ENCODE results near the gene KIF13A. TPM values are rescaled to one million over a fixed set of nuclear protein-coding genes. Genes with fewer than 3 reads are reported as not detected.
A peak's percentile ranks its signal among the peaks of the same experiment; 100 is the strongest.

KIF13A gene
- total RNA-seq, 1 donor from 2014 or later = 29.0 TPM

DNA sequence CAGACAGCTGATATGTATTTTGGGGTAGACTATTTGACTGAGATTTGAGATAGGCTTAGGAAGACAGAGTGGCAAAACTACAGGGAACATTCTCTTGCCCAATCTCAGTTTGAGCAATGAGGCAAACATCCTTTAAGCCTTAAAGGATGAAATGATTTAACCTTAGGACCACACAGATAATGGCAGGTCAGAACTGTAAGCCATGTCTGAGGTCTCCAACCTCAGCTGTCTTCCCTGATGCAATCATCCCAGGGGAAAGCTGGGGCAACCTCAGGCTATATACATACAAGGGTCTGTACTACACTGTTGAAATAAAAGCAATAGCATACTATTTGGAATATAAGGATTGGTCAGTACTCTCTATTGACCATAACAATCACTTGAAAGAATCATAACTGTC is 196.9 kb downstream of the KIF13A start:
- H3K4me1 ChIP-seq = no peaks in the 10 kb centered on the region
- Mint-ChIP-seq H3K36me3 (peaks cover 19% of the 10 kb centered on the region), H3K27ac (no peak overlapping the region), H3K9me3 (no peaks in the 10 kb centered on the region), H3K27me3 (ENCODE audit: insufficient read depth, low read depth) (no peaks in the 10 kb centered on the region), H3K4me3 (no peak overlapping the region), H3K4me1 (no peaks in the 10 kb centered on the region)
- H3K4me3 ChIP-seq = no peak overlapping the region
- no peaks in the 10 kb centered on the region for H3F3A ChIP-seq (ENCODE audit: low read depth)
- H3K36me3 ChIP-seq = no peaks in the 10 kb centered on the region
- no peak overlapping the region for H3K4me2 ChIP-seq
- H3K27me3 ChIP-seq = no peaks in the 10 kb centered on the region
- H3K9ac ChIP-seq = no peak overlapping the region
- TF ChIP-seq, protein P1, sequence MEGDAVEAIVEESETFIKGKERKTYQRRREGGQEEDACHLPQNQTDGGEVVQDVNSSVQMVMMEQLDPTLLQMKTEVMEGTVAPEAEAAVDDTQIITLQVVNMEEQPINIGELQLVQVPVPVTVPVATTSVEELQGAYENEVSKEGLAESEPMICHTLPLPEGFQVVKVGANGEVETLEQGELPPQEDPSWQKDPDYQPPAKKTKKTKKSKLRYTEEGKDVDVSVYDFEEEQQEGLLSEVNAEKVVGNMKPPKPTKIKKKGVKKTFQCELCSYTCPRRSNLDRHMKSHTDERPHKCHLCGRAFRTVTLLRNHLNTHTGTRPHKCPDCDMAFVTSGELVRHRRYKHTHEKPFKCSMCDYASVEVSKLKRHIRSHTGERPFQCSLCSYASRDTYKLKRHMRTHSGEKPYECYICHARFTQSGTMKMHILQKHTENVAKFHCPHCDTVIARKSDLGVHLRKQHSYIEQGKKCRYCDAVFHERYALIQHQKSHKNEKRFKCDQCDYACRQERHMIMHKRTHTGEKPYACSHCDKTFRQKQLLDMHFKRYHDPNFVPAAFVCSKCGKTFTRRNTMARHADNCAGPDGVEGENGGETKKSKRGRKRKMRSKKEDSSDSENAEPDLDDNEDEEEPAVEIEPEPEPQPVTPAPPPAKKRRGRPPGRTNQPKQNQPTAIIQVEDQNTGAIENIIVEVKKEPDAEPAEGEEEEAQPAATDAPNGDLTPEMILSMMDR (IDR thresholded peaks at IDR 0.05) = no peak
- TF ChIP-seq EZH2phosphoT487 (IDR thresholded peaks at IDR 0.05) = no peak
- no peak for TF ChIP-seq EZH2 (IDR thresholded peaks at IDR 0.05)
- H2AFZ ChIP-seq (replicated peaks) = no peak overlapping the region
- no peak overlapping the region for H3K27ac ChIP-seq
- no peaks in the 10 kb centered on the region for H3K79me2 ChIP-seq (ENCODE audit: low read depth)
- H3K9me3 ChIP-seq (ENCODE audit: low read depth) = no peaks in the 10 kb centered on the region
- no peak for DNase-seq (ENCODE audit: low spot score)
- H4K20me1 ChIP-seq (ENCODE audit: low read depth) = no peaks in the 10 kb centered on the region

- no peak for DNase-seq (ENCODE audit: low spot score)
- Mint-ChIP-seq H3K4me3 (no peak overlapping the region), H3K9me3 (no peaks in the 10 kb centered on the region), H3K27me3 (ENCODE audit: insufficient read depth, low read depth) (no peaks in the 10 kb centered on the region), H3K27ac (no peak overlapping the region), H3K4me1 (no peaks in the 10 kb centered on the region), H3K36me3 (peaks cover 32% of the 10 kb centered on the region)
- Histone ChIP-seq H3K4me1 (peaks cover 10% of the 10 kb centered on the region), H3K27ac (no peak overlapping the region), H2AFZ (replicated peaks) (no peak overlapping the region), H3K4me3 (no peak overlapping the region), H3K9me3 (ENCODE audit: low read depth) (no peaks in the 10 kb centered on the region), H3K36me3 (no peaks in the 10 kb centered on the region), H3F3A (ENCODE audit: low read depth) (peaks cover 10% of the 10 kb centered on the region), H4K20me1 (ENCODE audit: low read depth) (peaks cover 4% of the 10 kb centered on the region), H3K79me2 (ENCODE audit: low read depth) (no peaks in the 10 kb centered on the region), H3K9ac (no peak overlapping the region), H3K27me3 (no peaks in the 10 kb centered on the region), H3K4me2 (no peak overlapping the region)
- TF ChIP-seq, protein P1 (IDR thresholded peaks at IDR 0.05) = no peak
- no peak for TF ChIP-seq EZH2 (IDR thresholded peaks at IDR 0.05)
These were observed 202.2 kb downstream of the KIF13A start for GRCh38 chr6:17785094-17785787.

- Histone ChIP-seq H2AFZ (replicated peaks) (no peak overlapping the region), H3K9ac (no peak overlapping the region), H3K4me1 (peaks cover 14% of the 10 kb centered on the region), H3F3A (ENCODE audit: low read depth) (peaks cover 14% of the 10 kb centered on the region), H3K9me3 (ENCODE audit: low read depth) (no peaks in the 10 kb centered on the region), H4K20me1 (ENCODE audit: low read depth) (peaks cover 8% of the 10 kb centered on the region), H3K27me3 (no peaks in the 10 kb centered on the region), H3K79me2 (ENCODE audit: low read depth) (no peaks in the 10 kb centered on the region), H3K27ac (no peak overlapping the region), H3K36me3 (no peaks in the 10 kb centered on the region), H3K4me2 (peak overlapping the region; percentile 50), H3K4me3 (no peak overlapping the region)
- H3K36me3 Mint-ChIP-seq = peaks cover 25% of the 10 kb centered on the region
- TF ChIP-seq EZH2phosphoT487 (IDR thresholded peaks at IDR 0.05) (no peak), EZH2 (IDR thresholded peaks at IDR 0.05) (no peak)
- TF ChIP-seq, protein P1 (IDR thresholded peaks at IDR 0.05) = no peak
- H3K27me3 Mint-ChIP-seq (ENCODE audit: insufficient read depth, low read depth) = no peaks in the 10 kb centered on the region
- H3K9me3 Mint-ChIP-seq = no peaks in the 10 kb centered on the region
- no peak overlapping the region for H3K4me3 Mint-ChIP-seq
- peak; percentile 51 for DNase-seq (ENCODE audit: low spot score)
- H3K27ac Mint-ChIP-seq = no peak overlapping the region
- no peaks in the 10 kb centered on the region for H3K4me1 Mint-ChIP-seq
These were observed 207.4 kb downstream of the KIF13A start for GRCh38 chr6:17780061-17780460.
